ENCODE results near the gene TTLL8. TPM values are rescaled to one million over a fixed set of nuclear protein-coding genes. Genes with fewer than 3 reads are reported as not detected.

Gene TTLL8
- polyA plus RNA-seq, 1 experiment = not detected

DNA sequence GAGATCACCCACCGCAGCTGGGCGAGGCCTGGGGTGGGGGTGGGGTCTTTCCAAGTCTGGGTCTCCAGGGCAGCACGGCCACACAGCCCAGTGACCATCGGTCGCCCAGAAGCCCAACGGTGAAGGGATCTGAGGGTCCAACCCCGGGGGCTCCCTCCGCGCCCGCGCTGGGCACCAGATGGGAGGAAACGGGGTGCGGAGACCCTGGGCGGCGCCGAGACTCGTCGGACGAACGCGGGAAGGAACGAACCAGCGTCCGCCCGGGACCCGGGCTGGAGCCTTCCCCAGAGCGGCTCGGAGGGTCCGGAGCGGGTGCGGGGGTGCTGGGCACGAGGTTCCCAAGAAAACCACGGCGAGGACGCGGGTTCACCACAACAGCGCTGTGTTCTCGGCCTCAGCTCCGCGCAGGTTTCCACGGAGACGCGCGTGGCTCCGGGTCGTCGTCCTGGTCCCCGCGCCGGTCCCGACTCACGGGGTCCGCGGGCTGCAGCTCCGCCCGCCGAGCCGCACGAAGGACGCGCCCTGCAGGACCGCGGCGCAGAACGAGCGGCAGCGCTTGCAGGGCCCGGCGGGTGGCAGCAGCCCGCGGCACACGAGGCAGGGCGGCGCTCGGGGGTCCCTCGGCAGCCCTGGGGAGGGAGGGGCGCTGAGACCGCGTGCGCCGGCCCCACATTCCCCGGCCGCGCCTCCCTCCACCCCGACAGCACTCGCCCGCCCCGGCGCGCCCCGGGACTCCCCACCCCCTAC, 43.3 kb downstream of the TTLL8 start:
- CTCF ChIA-PET = no interaction called here
- H3K9me3 ChIP-seq (ENCODE audit: control insufficient read depth, insufficient read depth, low read length) = peaks cover 4% of the 10 kb centered on the region
- H3K27me3 ChIP-seq (ENCODE audit: control insufficient read depth, insufficient read depth, low read length) = peaks cover 74% of the 10 kb centered on the region
- no peak overlapping the region for H3K4me3 ChIP-seq (ENCODE audit: low read depth, low read length)
- no peak for DNase-seq (ENCODE audit: low read depth, low spot score)
- TF ChIP-seq, protein P1, sequence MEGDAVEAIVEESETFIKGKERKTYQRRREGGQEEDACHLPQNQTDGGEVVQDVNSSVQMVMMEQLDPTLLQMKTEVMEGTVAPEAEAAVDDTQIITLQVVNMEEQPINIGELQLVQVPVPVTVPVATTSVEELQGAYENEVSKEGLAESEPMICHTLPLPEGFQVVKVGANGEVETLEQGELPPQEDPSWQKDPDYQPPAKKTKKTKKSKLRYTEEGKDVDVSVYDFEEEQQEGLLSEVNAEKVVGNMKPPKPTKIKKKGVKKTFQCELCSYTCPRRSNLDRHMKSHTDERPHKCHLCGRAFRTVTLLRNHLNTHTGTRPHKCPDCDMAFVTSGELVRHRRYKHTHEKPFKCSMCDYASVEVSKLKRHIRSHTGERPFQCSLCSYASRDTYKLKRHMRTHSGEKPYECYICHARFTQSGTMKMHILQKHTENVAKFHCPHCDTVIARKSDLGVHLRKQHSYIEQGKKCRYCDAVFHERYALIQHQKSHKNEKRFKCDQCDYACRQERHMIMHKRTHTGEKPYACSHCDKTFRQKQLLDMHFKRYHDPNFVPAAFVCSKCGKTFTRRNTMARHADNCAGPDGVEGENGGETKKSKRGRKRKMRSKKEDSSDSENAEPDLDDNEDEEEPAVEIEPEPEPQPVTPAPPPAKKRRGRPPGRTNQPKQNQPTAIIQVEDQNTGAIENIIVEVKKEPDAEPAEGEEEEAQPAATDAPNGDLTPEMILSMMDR (IDR thresholded peaks at IDR 0.05; ENCODE audit: low read depth, low read length) = no peak
- H3K27ac ChIP-seq (ENCODE audit: low read depth, low read length) = no peak overlapping the region
- POLR2A ChIA-PET = no interaction called here

DNA sequence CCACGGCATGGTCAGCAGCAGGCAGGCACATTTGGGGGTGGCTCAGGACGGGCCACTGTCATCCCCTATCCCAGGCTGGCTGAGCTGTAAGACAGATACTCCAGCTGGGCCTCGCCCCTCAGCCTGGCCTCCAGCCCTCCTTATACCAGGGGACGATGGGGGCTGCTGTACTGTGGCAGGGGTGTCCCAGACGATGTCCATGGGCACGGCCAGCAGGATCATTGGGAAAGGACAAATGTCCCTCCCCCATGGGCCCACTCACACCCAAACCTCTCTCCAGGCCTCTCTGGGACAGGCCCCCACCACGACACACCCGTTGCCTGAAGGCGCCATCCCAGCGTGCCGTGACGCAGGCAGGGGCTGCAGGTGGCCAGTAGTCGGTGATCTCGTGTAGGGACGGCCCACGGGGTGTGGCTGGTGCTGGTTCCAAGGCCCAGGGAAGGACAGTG, 44.0 kb downstream of the TTLL8 start:
- Histone ChIP-seq H3K9me3 (ENCODE audit: control insufficient read depth, insufficient read depth, low read length) (no peaks in the 10 kb centered on the region; the same call in 1 of the 2 replicates), H3K4me3 (ENCODE audit: low read depth, low read length) (no peak overlapping the region), H3K27ac (ENCODE audit: low read depth, low read length) (no peak overlapping the region), H3K27me3 (ENCODE audit: control insufficient read depth, insufficient read depth, low read length) (peaks cover 69% of the 10 kb centered on the region)
- ChIA-PET CTCF (interaction anchor here (2.2 kb wide), 1 partner anchor 16 kb away, joined by 8 read pairs; no protein-coding TSS in a partner anchor), POLR2A (interaction anchor here (0.7 kb wide), 1 partner anchor 157 kb away, joined by 3 read pairs; no protein-coding TSS in a partner anchor)
- TF ChIP-seq, protein P1 (IDR thresholded peaks at IDR 0.05; ENCODE audit: low read depth, low read length) = no peak
- no peak for DNase-seq (ENCODE audit: low read depth, low spot score)

DNA sequence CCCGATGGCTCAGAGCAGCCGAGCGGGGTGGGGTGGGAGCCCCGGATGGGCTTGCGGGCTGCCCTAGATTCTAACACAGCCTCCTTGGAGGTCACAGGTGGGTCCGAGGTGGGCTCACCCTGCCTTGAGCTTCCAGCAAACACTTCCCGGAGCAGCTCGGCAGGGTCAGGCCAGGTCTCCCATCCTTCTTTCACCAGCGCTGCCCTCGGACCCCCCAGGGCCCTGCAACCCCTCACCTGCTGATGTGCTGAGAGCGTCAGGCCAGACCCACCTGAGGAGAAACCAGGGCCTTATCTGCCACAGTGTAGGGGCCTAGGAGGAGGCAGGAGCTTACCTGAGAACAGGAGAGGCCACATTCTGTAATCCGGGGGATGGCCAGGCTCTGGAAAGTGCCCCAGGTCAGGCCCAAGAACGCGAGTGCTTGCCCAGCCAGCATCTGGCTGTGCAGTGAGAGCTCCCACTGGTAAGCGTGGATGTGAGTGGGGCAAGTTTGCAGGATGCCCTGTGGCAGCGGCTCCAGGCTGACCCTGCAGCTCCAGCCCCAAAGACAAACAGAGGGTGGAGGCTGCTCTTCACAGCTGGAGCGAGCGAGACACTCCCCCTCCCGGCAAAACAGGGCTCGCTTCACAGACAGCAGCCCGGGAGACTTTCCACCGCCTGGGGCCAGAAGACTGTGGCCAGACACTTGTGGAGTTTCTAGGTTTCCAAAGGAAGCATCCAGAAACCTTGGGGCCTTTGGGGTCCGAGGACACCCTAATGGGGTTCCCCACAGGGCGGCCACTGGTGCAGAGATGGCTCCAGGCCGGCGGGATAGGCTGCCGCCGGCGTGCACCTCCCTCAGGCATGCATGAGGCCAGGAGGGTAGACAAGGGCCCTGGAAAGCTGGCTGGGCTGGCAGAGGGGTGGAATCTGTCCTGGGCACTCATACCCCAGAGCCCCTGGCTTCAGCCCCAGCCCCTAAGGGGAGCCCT, 45.6 kb downstream of the TTLL8 start, which contains the start of gene IL17REL:
IL17REL (minus strand) TSS at position 555 of the 971 bp plus-strand sequence; CDS start at position 436, 119 bp downstream.
- peaks cover 71% of the 10 kb centered on the region for H3K27me3 ChIP-seq (ENCODE audit: control insufficient read depth, insufficient read depth, low read length)
- no peak for DNase-seq (ENCODE audit: low read depth, low spot score)
- TF ChIP-seq, protein P1 (IDR thresholded peaks at IDR 0.05; ENCODE audit: low read depth, low read length) = peak; percentile 32; the same call in 1 of the 2 replicates
- no peak within 1 kb of the TSS for H3K27ac ChIP-seq (ENCODE audit: low read depth, low read length)
- H3K9me3 ChIP-seq (ENCODE audit: control insufficient read depth, insufficient read depth, low read length) = no peaks in the 10 kb centered on the region; the same call in 1 of the 2 replicates
- CTCF ChIA-PET = interaction anchor here (2.2 kb wide), 1 partner anchor 18 kb away, joined by 8 read pairs; no protein-coding TSS in a partner anchor
- H3K4me3 ChIP-seq (ENCODE audit: low read depth, low read length) = no peak within 1 kb of the TSS
- POLR2A ChIA-PET = interaction anchor here (0.5 kb wide), 1 partner anchor 48 kb away, joined by 3 read pairs; no protein-coding TSS in a partner anchor

DNA sequence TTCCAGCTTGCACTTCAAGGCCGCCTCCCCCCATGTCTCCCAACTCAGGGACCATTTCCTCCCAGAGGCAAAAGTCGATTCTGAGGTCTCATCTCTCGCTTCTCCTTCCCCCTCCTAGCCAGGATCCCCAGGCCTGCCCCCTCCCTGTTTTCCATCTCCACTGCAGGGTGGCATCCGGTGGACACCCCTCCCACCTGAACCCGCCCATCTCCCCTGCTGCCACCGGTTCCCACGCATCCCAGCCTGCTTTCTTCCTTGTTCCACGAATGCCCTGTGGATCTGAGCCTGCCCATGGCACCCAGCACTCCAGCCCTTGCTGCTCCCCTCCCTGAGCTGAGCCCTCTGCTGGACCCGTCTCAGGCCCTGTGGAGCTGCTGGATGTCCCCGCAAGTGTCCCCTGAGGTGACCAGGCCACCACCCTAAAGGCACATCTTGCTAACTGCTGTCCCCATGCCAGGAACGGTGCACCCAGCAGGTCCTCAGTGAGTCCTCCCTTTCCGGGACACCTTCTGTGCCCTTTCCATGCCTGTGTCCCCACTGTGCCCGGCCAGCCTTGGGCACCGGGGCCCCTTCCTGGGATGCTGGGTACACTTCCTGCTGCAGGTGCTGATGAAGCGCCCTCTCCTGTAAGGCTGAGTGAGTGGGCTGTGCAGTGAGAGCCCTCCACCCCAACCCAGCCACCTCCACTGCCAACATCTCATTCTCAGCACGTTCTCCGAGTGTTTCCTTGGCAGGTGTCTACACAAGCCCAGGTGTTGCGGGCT, 46.5 kb downstream of the TTLL8 start:
- TF ChIP-seq, protein P1 (IDR thresholded peaks at IDR 0.05; ENCODE audit: low read depth, low read length) = no peak
- no peak for DNase-seq (ENCODE audit: low read depth, low spot score)
- POLR2A ChIA-PET = no interaction called here
- CTCF ChIA-PET = interaction anchor here (2.2 kb wide), 1 partner anchor 18 kb away, joined by 8 read pairs; no protein-coding TSS in a partner anchor
- Histone ChIP-seq H3K27ac (ENCODE audit: low read depth, low read length) (no peak overlapping the region), H3K9me3 (ENCODE audit: control insufficient read depth, insufficient read depth, low read length) (no peaks in the 10 kb centered on the region; the same call in 1 of the 2 replicates), H3K4me3 (ENCODE audit: low read depth, low read length) (no peak overlapping the region), H3K27me3 (ENCODE audit: control insufficient read depth, insufficient read depth, low read length) (peaks cover 63% of the 10 kb centered on the region)
